ENCODE data around the gene FAM168B.

DNA sequence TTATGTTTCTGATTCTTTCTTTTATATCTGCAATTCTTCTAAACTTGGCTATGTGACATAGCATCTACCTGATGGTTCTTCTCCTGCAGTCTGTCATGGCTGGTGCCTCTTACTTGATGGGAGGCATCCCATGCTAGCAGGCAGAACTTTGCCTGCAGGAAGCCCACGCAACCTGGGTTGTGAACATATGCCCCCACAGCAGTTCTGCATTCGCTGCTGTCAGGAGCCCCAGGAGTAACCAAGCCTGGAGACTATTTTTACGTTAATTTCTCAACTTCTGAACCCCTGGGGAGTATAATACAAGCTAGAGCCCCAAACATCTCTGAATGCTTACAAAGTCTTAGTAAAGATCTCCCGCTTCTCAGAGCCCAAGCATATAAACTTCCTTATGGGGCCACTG, 12.1 kb downstream of the FAM168B start:
- TF ChIP-seq, protein P1, sequence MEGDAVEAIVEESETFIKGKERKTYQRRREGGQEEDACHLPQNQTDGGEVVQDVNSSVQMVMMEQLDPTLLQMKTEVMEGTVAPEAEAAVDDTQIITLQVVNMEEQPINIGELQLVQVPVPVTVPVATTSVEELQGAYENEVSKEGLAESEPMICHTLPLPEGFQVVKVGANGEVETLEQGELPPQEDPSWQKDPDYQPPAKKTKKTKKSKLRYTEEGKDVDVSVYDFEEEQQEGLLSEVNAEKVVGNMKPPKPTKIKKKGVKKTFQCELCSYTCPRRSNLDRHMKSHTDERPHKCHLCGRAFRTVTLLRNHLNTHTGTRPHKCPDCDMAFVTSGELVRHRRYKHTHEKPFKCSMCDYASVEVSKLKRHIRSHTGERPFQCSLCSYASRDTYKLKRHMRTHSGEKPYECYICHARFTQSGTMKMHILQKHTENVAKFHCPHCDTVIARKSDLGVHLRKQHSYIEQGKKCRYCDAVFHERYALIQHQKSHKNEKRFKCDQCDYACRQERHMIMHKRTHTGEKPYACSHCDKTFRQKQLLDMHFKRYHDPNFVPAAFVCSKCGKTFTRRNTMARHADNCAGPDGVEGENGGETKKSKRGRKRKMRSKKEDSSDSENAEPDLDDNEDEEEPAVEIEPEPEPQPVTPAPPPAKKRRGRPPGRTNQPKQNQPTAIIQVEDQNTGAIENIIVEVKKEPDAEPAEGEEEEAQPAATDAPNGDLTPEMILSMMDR (optimal IDR thresholded peaks at IDR 0.05 in 1 of 3, IDR thresholded peaks at IDR 0.05 in 1 of 3, conservative IDR thresholded peaks at IDR 0.05 in 1 of 3; ENCODE audit: extremely low read depth in 1 of 3, insufficient read depth in 2 of 3, low read length in 3 of 3) = no peak
- no peak for TF ChIP-seq EZH2 (IDR thresholded peaks at IDR 0.05; ENCODE audit: low read length)

All from keratinocyte (primary cell).